ENCODE data around the gene CCDC73. TPM values are rescaled to one million over a fixed set of nuclear protein-coding genes. Genes with fewer than 3 reads are reported as not detected.

CCDC73 gene
- total RNA-seq, 2 donors from 2014 or later = not detected

DNA sequence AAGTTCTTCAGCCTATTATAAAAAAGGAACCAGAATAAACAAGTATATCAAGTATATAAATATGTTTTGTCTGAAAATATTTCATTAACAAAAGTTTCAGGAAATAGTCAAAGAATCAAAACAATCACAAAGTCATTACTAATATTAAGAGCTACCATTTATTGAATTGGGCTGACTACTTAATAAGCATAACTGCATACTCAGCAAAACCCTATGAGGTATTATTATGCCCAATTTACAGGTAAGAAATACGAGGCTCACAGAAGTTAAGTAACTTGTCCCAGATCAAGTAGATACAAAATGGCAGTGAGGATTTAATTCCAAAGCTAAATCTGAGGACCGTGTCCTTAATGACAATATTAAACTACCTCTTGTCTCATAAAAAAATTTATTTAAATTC is 158.6 kb downstream of the CCDC73 start:
- Histone ChIP-seq H3K27me3 (no peaks in the 10 kb centered on the region), H3K9me3 (no peaks in the 10 kb centered on the region), H3K4me3 (no peak overlapping the region), H3K27ac (no peak overlapping the region), H3K4me1 (no peaks in the 10 kb centered on the region), H3K9ac (ENCODE audit: low read depth in 2 of 2, low read length in 2 of 2) (no peak overlapping the region), H3K36me3 (no peaks in the 10 kb centered on the region)
- TF ChIP-seq, protein P1, sequence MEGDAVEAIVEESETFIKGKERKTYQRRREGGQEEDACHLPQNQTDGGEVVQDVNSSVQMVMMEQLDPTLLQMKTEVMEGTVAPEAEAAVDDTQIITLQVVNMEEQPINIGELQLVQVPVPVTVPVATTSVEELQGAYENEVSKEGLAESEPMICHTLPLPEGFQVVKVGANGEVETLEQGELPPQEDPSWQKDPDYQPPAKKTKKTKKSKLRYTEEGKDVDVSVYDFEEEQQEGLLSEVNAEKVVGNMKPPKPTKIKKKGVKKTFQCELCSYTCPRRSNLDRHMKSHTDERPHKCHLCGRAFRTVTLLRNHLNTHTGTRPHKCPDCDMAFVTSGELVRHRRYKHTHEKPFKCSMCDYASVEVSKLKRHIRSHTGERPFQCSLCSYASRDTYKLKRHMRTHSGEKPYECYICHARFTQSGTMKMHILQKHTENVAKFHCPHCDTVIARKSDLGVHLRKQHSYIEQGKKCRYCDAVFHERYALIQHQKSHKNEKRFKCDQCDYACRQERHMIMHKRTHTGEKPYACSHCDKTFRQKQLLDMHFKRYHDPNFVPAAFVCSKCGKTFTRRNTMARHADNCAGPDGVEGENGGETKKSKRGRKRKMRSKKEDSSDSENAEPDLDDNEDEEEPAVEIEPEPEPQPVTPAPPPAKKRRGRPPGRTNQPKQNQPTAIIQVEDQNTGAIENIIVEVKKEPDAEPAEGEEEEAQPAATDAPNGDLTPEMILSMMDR (IDR thresholded peaks at IDR 0.05) = no peak
- no peak for DNase-seq
- intact Hi-C loops (cut with DNase I) = no loop called here

DNA sequence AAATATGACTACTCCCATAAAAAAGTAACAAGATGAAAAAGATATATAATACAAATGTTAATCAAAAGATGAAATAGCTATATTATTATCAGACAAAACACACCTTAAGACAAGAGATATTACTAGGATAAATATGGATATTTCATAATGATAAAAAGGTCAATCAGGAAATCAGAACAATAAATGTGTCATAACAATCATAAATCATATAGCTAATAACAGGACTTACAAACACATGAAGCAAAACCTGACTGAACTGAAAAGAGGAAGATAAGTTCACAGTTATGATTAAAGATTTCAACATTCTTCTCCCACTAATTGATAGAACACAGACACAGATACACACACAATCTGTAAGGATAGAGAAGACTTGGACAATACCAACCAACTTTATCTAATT is 163.6 kb downstream of the CCDC73 start:
- no peaks in the 10 kb centered on the region for H3K4me1 ChIP-seq
- H3K9ac ChIP-seq (ENCODE audit: low read depth in 2 of 2, low read length in 2 of 2) = no peak overlapping the region
- DNase-seq = no peak
- no peak overlapping the region for H3K27ac ChIP-seq
- no peaks in the 10 kb centered on the region for H3K27me3 ChIP-seq
- no peaks in the 10 kb centered on the region for H3K36me3 ChIP-seq
- H3K4me3 ChIP-seq = no peak overlapping the region
- intact Hi-C loops (cut with DNase I) = no loop called here
- TF ChIP-seq, protein P1 (IDR thresholded peaks at IDR 0.05) = no peak
- no peaks in the 10 kb centered on the region for H3K9me3 ChIP-seq

DNA sequence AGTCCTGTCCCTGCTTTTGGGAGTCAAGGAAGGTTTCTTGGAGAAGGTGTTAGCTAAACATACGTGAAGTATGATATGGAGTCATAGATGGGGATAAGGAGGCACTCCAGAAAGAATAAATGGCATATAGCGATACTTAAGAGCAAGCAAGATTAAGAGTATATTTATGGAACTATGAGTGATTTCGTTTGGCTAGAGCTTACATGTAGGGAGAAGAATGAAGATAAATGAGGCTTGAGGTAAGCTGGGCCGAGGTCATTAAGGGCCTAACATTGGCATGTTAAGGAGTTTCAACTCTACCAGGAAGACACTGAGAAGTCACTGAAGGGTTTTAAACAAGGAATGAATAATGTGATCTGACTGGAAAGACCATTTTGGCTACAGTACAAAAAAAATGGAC is 177.6 kb downstream of the CCDC73 start:
- no peaks in the 10 kb centered on the region for H3K27me3 ChIP-seq
- no peaks in the 10 kb centered on the region for H3K9me3 ChIP-seq
- no peak for DNase-seq

GRCh38 chr11:32615422-32615821 is 179.0 kb downstream of the CCDC73 start:
- DNase-seq = no peak
- no peak overlapping the region for H3K9ac ChIP-seq (ENCODE audit: low read depth in 2 of 2, low read length in 2 of 2)
- no peaks in the 10 kb centered on the region for H3K4me1 ChIP-seq
- no peaks in the 10 kb centered on the region for H3K9me3 ChIP-seq
- intact Hi-C loops (cut with DNase I) = no loop called here
- no peaks in the 10 kb centered on the region for H3K27me3 ChIP-seq
- TF ChIP-seq, protein P1 (IDR thresholded peaks at IDR 0.05) = no peak
- H3K4me3 ChIP-seq = no peak overlapping the region
- no peak overlapping the region for H3K27ac ChIP-seq
- H3K36me3 ChIP-seq = no peaks in the 10 kb centered on the region

More for the DNA sequence above, 177.6 kb downstream of the CCDC73 start:
- Histone ChIP-seq H3K4me3 (no peak overlapping the region), H3K9ac (ENCODE audit: low read depth in 2 of 2, low read length in 2 of 2) (no peak overlapping the region), H3K4me1 (no peaks in the 10 kb centered on the region), H3K36me3 (no peaks in the 10 kb centered on the region), H3K27ac (no peak overlapping the region)
- TF ChIP-seq, protein P1 (IDR thresholded peaks at IDR 0.05) = no peak
- intact Hi-C loops (cut with DNase I) = no loop called here

DNA sequence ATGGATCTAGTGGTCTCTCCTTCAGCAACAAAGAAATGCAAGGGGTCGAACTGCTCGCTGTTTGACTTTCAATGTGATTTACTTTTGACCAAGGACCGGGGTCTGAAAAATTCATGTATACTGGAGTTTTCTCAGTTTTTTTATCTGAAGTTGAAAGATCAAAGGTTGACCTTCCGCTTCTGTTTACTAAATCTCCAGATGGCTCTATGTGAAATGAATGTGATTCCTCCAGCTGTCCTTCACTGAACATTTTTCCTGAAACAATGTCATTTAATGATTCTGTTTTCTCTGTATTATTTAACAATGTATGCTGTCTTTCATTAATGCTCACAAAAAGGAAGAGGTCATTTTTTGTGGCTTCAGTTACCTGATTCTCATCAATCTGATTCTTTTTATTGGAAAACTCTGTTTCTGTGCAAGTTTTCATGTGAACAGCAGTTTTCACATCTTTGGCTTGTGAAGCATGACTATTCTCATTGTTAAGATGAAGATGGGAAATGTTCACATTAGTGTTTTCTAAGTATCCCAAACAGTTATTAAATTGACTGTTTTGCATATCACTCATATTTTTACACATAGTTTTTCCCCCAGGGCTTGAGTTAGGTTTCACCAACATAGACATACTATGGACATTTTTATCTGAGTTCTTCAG is 180.8 kb downstream of the CCDC73 start:
- Histone ChIP-seq H3K27me3 (no peaks in the 10 kb centered on the region), H3K4me3 (no peak overlapping the region), H3K4me1 (no peaks in the 10 kb centered on the region), H3K27ac (no peak overlapping the region), H3K9me3 (no peaks in the 10 kb centered on the region), H3K36me3 (no peaks in the 10 kb centered on the region), H3K9ac (ENCODE audit: low read depth in 2 of 2, low read length in 2 of 2) (no peak overlapping the region)
- no peak for DNase-seq
- intact Hi-C loops (cut with DNase I) = no loop called here
- TF ChIP-seq, protein P1 (IDR thresholded peaks at IDR 0.05) = no peak

All from colonic mucosa (tissue), 4 donors.